Liver (tissue), 9 donors: ENCODE data around the gene TUBB3. TPM values are rescaled to one million over a fixed set of nuclear protein-coding genes. Genes with fewer than 3 reads are reported as not detected.
"Not testable (repeated sequence)": the region's sequence is repeated elsewhere in the genome, so short reads cannot be mapped to it uniquely, and the experiment has no call there.

Source experiments
- DNase-seq: peaks from one replicate; pipeline ENCODE4 v3.0.0-alpha.2; 2017; ENCODE audit warnings: low spot score
- H3K27ac ChIP-seq, 2 donors: one replicate each; pipeline ENCODE4 v1.7.0; 2013; ENCODE audit warnings: inconsistent platforms in 2 of 2, low read length in 2 of 2, control low read depth in 1 of 2, low read depth in 1 of 2, mild to moderate bottlenecking in 1 of 2
- H3K27me3 ChIP-seq, 4 donors: one replicate each; pipeline versions ENCODE4 v1.6.1 to v1.7.0; 2013; ENCODE audit warnings: low read length in 3 of 4, inconsistent platforms in 1 of 4, mild to moderate bottlenecking in 1 of 4, moderate library complexity in 1 of 4; ENCODE audit not compliant: control insufficient read depth in 4 of 4, insufficient read depth in 4 of 4
- H3K36me3 ChIP-seq, 4 donors: one replicate each; pipeline versions ENCODE4 v1.6.1 to v1.7.0; 2013; ENCODE audit warnings: low read length in 3 of 4, mild to moderate bottlenecking in 3 of 4, low read depth in 1 of 4, moderate library complexity in 1 of 4; ENCODE audit not compliant: control insufficient read depth in 4 of 4, insufficient read depth in 3 of 4
- H3K4me1 ChIP-seq, 4 donors: one replicate each; pipeline versions ENCODE4 v1.6.1 to v1.7.0; 2013; ENCODE audit warnings: low read length in 3 of 4, mild to moderate bottlenecking in 3 of 4, moderate library complexity in 1 of 4; ENCODE audit not compliant: control insufficient read depth in 4 of 4, insufficient read depth in 4 of 4
- H3K4me3 ChIP-seq, 3 donors: one replicate each; pipeline versions ENCODE4 v1.6.1 to v1.7.0; 2013; ENCODE audit warnings: low read length in 3 of 3, control low read depth in 1 of 3, low read depth in 1 of 3, mild to moderate bottlenecking in 1 of 3
- H3K9ac ChIP-seq, 2 donors: one replicate each; pipeline ENCODE4 v1.7.0; 2013; ENCODE audit warnings: low read length in 2 of 2, mild to moderate bottlenecking in 2 of 2, moderate library complexity in 2 of 2, control low read depth in 1 of 2, low read depth in 1 of 2
- H3K9me3 ChIP-seq, 4 donors: one replicate each; pipeline versions ENCODE4 v1.6.1 to v1.7.0; 2013; ENCODE audit warnings: low read length in 3 of 4; ENCODE audit not compliant: control insufficient read depth in 4 of 4
- EGR1 ChIP-seq, 2 donors: IDR thresholded peaks; 2 replicates each; pipeline ENCODE4 v1.6.1; 2016 to 2018; ENCODE audit warnings: antibody characterized with exemption in 2 of 2, low read depth in 2 of 2
- FOXA1 ChIP-seq: IDR thresholded peaks from 2 replicates; pipeline ENCODE4 v1.6.1; 2016; ENCODE audit warnings: antibody characterized with exemption
- GABPA ChIP-seq, 2 donors: IDR thresholded peaks in 1 of 2; conservative IDR thresholded peaks in 1 of 2; 2 replicates each; pipeline ENCODE4 v1.6.1; 2016; ENCODE audit warnings: antibody characterized with exemption in 2 of 2, mild to moderate bottlenecking in 1 of 2, moderate library complexity in 1 of 2
- HNF4A ChIP-seq, 2 donors: conservative IDR thresholded peaks; 2 replicates each; pipeline ENCODE4 v1.6.1; 2016; ENCODE audit warnings: antibody characterized with exemption in 2 of 2, mild to moderate bottlenecking in 2 of 2
- HNF4G ChIP-seq: IDR thresholded peaks from 2 replicates; pipeline ENCODE4 v1.6.1; 2016; ENCODE audit warnings: antibody characterized with exemption
- JUND ChIP-seq, 2 donors: IDR thresholded peaks; 2 replicates each; pipeline ENCODE4 v1.6.1; 2016; ENCODE audit warnings: antibody characterized with exemption in 2 of 2
- MAX ChIP-seq: IDR thresholded peaks from 2 replicates; pipeline ENCODE4 v1.6.1; 2016; ENCODE audit warnings: antibody characterized with exemption
- NR2F2 ChIP-seq: IDR thresholded peaks from 2 replicates; pipeline ENCODE4 v1.6.1; 2016; ENCODE audit warnings: antibody characterized with exemption
- RAD21 ChIP-seq, 2 donors: IDR thresholded peaks; 2 replicates each; pipeline ENCODE4 v1.6.1; 2016; ENCODE audit warnings: antibody characterized with exemption in 2 of 2, mild to moderate bottlenecking in 2 of 2
- REST ChIP-seq: IDR thresholded peaks from 2 replicates; pipeline ENCODE4 v1.6.1; 2016; ENCODE audit warnings: antibody characterized with exemption, mild to moderate bottlenecking
- RXRA ChIP-seq, 2 donors: IDR thresholded peaks; 2 replicates each; pipeline ENCODE4 v1.6.1; 2017 to 2018; ENCODE audit warnings: antibody characterized with exemption in 2 of 2, mild to moderate bottlenecking in 1 of 2
- TAF1 ChIP-seq: conservative IDR thresholded peaks from 2 replicates; pipeline ENCODE4 v1.6.1; 2016; ENCODE audit warnings: antibody characterized with exemption, mild to moderate bottlenecking
- YY1 ChIP-seq: IDR thresholded peaks from 2 replicates; pipeline ENCODE4 v1.6.1; 2016; ENCODE audit warnings: antibody characterized with exemption, mild to moderate bottlenecking
- WGBS: extraction: QIAGEN DNeasy Blood & Tissue Kit; methylation state at CpG from one replicate; pipeline ENCODE4 v1.1.7; 2013; 5-methylcytosine and 5-hydroxymethylcytosine counted together
- polyA plus RNA-seq, 2 donors: library from polyadenylated mRNA; stranded (reverse) in 1 of 2; unstranded in 1 of 2; fragments of 200-250 nt in 1 of 2; fragments of >200 nt in 1 of 2; fragmentation: Nextera tagmentation in 1 of 2; extraction: Ambion mirVana in 1 of 2; gene quantifications; one replicate each; pipeline versions ENCODE4 v1.2.1 to v1.2.3, GENCODE V29; 2013 to 2015
- total RNA-seq, 2 donors: library from RNA; depleted of rRNA; stranded (reverse); fragments of >200 nt; gene quantifications; one replicate each; pipeline ENCODE4 v1.2.3, GENCODE V29; 2014
- TF ChIP-seq, protein P1 (sequence below): IDR thresholded peaks from 2 replicates; pipeline ENCODE4 v1.6.1; 2016; ENCODE audit warnings: antibody characterized with exemption
- TF ChIP-seq, protein P2 (sequence below): IDR thresholded peaks from 2 replicates; pipeline ENCODE4 v1.6.1; 2016; ENCODE audit warnings: antibody characterized with exemption
- donor health status: healthy.
- donor health status: healthy.
- donor health status: healthy.
- donor health status: healthy.
- donor health status: healthy.

TUBB3 gene
- total and polyA plus RNA-seq, 4 donors: 0.17 to 0.89 (median 0.25) TPM; not detected in 1

DNA sequence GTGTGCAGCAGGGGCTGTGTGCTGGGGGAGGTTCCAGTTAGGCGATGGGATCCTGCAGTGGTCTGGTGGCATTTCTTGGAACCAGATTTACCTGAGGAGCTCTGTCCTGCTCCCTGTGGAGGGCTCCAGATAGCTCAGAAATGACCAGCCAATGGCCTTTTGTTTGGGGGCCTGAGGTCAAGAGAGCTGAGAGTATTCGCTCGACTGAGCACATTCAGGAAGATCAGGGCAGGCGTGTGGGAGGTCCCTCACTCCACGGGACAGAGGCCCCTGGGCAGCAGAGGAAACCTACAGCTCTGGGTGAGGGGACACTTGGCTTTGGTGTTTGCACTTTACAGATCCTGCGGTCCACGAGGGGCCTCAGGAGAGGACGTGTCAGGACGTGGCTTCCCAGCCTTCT lies 43.6 kb downstream of the TUBB3 start:
- Histone ChIP-seq H3K27me3 (no peaks in the 10 kb centered on the region), H3K4me3 (no peak overlapping the region), H3K27ac (no peak overlapping the region), H3K4me1 (peaks cover 3 to 13% (median 10%) of the 10 kb centered on the region in 4 donors), H3K36me3 (peaks cover 0 to 15% (median 1%) of the 10 kb centered on the region in 4 donors), H3K9me3 (no peaks in the 10 kb centered on the region), H3K9ac (no peak overlapping the region)
- 90% methylated on average over 9 of the region's 9 CpGs for WGBS
- DNase-seq: no peak
- TF ChIP-seq YY1 (no peak), GABPA (IDR thresholded peaks at IDR 0.05 in 1 of 2, conservative IDR thresholded peaks at IDR 0.05 in 1 of 2) (no peak), MAX (no peak), HNF4A (conservative IDR thresholded peaks at IDR 0.05) (no peak), FOXA1 (no peak), HNF4G (no peak)
- TF ChIP-seq, protein P1, sequence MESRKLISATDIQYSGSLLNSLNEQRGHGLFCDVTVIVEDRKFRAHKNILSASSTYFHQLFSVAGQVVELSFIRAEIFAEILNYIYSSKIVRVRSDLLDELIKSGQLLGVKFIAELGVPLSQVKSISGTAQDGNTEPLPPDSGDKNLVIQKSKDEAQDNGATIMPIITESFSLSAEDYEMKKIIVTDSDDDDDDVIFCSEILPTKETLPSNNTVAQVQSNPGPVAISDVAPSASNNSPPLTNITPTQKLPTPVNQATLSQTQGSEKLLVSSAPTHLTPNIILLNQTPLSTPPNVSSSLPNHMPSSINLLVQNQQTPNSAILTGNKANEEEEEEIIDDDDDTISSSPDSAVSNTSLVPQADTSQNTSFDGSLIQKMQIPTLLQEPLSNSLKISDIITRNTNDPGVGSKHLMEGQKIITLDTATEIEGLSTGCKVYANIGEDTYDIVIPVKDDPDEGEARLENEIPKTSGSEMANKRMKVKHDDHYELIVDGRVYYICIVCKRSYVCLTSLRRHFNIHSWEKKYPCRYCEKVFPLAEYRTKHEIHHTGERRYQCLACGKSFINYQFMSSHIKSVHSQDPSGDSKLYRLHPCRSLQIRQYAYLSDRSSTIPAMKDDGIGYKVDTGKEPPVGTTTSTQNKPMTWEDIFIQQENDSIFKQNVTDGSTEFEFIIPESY: no peak

DNA sequence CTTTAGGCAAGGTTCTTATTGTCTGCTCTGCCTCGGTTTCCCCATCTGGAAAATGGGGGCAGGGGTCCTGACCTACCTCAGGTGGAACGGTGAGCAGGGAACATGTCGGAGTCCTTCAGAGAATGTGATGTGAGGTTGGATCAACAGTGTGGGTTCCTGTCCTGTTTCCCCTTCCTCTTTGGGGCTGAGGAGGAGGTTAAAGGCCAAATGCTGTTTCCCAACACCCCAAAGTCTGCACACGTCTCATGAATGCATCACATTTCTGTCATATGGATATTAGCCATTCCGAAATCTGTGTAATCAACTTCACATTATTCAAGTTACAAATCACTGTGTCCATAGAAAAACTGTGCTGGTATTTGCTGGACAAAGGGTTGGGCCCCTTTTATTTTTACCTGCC lies 44.3 kb downstream of the TUBB3 start:
- H3K9me3 ChIP-seq, H3K9ac ChIP-seq, H3K27me3 ChIP-seq, H3K4me3 ChIP-seq, DNase-seq, H3K27ac ChIP-seq: not testable (repeated sequence)
- Histone ChIP-seq H3K4me1 (peaks cover 3 to 18% (median 13%) of the 10 kb centered on the region in 4 donors), H3K36me3 (peaks cover 0 to 15% (median 1%) of the 10 kb centered on the region in 4 donors)
- WGBS: 83% methylated on average over 5 of the region's 5 CpGs

DNA sequence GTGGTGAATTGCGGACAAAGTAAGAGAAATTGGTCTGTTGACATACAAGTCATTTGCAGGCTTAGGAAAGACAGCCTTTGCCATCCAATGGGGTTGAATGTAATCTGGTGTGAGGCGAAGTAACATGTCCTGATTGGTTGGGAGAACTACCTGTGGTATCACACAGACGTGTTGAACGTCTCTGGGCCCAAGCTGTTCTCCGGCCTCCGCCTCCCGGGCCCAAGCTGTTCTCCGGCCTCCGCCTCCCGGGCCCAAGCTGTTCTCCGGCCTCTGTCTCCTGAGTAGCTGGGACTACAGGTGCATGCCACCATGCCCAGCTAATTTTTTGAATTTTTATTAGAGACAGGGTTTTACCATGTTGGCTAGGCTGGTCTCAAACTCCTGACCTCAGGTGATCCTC lies 44.9 kb downstream of the TUBB3 start:
- H3K9ac ChIP-seq, H3K27me3 ChIP-seq, H3K9me3 ChIP-seq, H3K27ac ChIP-seq, DNase-seq, H3K4me3 ChIP-seq: not testable (repeated sequence)
- WGBS: 91% methylated on average over 11 of the region's 11 CpGs
- Histone ChIP-seq H3K4me1 (peaks cover 3 to 22% (median 14%) of the 10 kb centered on the region in 4 donors), H3K36me3 (peaks cover 0 to 15% (median 1%) of the 10 kb centered on the region in 4 donors)

GRCh38 chr16:89969741-89970410 lies 46.7 kb downstream of the TUBB3 start:
- H3K4me1 ChIP-seq: peaks cover 6 to 39% (median 26%) of the 10 kb centered on the region in 4 donors

More at GRCh38 chr16:89969741-89970410, 46.7 kb downstream of the TUBB3 start:
- Histone ChIP-seq H3K27ac (no peak overlapping the region), H3K27me3 (no peaks in the 10 kb centered on the region), H3K9ac (no peak overlapping the region), H3K36me3 (peaks cover 0 to 10% (median 1%) of the 10 kb centered on the region in 4 donors), H3K9me3 (no peaks in the 10 kb centered on the region), H3K4me3 (no peak overlapping the region)
- DNase-seq: no peak
- 90% methylated on average over 6 of the region's 6 CpGs for WGBS
- TF ChIP-seq TAF1 (no peak), EGR1 (IDR thresholded peaks at IDR 0.05; ENCODE audit: low read depth in 2 of 2) (no peak), REST (no peak), MAX (no peak), JUND (IDR thresholded peaks at IDR 0.05) (no peak), RXRA (IDR thresholded peaks at IDR 0.05) (no peak), RAD21 (IDR thresholded peaks at IDR 0.05) (no peak), YY1 (no peak), NR2F2 (no peak), FOXA1 (no peak)
- TF ChIP-seq, protein P2, sequence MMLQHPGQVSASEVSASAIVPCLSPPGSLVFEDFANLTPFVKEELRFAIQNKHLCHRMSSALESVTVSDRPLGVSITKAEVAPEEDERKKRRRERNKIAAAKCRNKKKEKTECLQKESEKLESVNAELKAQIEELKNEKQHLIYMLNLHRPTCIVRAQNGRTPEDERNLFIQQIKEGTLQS: no peak
- TF ChIP-seq, protein P1: no peak
